Hepatocyte (in vitro differentiated cells): Measurements from ENCODE around the gene MINDY2. TPM values are rescaled to one million over a fixed set of nuclear protein-coding genes. Genes with fewer than 3 reads are reported as not detected.

Source experiments
- DNase-seq: peaks from one replicate; pipeline ENCODE4 v3.0.0-alpha.2; 2016; ENCODE audit warnings: low spot score
- H2AFZ ChIP-seq: fragments of 200-600 bp; sonication (generic); 2 replicates; pipeline ENCODE4 v1.6.0; 2016; ENCODE audit warnings: antibody characterized with exemption, mild to moderate bottlenecking
- H3K27ac ChIP-seq: fragments of 200-600 bp; sonication (generic); 2 replicates; pipeline ENCODE4 v1.5.1; 2016; ENCODE audit warnings: mild to moderate bottlenecking
- H3K27me3 ChIP-seq: fragments of 200-600 bp; sonication (generic); 2 replicates; pipeline ENCODE4 v1.6.1; 2016
- H3K36me3 ChIP-seq: fragments of 200-600 bp; sonication (generic); replicated peaks from 2 replicates; pipeline ENCODE4 v1.5.1; 2016; ENCODE audit warnings: low read depth; ENCODE audit not compliant: insufficient read depth
- H3K4me1 ChIP-seq: fragments of 200-600 bp; sonication (generic); 2 replicates; pipeline ENCODE4 v1.5.1; 2016; ENCODE audit warnings: mild to moderate bottlenecking, moderate library complexity; ENCODE audit not compliant: insufficient read depth
- H3K4me2 ChIP-seq: fragments of 200-600 bp; sonication (generic); 2 replicates; pipeline ENCODE4 v1.6.0; 2016
- H3K4me3 ChIP-seq: fragments of 200-600 bp; sonication (generic); 2 replicates; pipeline ENCODE4 v1.5.1; 2016; ENCODE audit warnings: mild to moderate bottlenecking
- H3K79me2 ChIP-seq: fragments of 200-600 bp; sonication (generic); 2 replicates; pipeline ENCODE4 v1.6.0; 2017; ENCODE audit warnings: mild to moderate bottlenecking
- H3K9me2 ChIP-seq: fragments of 200-600 bp; sonication (generic); replicated peaks from 2 replicates; pipeline ENCODE4 v1.6.0; 2017; ENCODE audit warnings: mild to moderate bottlenecking; ENCODE audit not compliant: insufficient read depth
- H3K9me3 ChIP-seq: fragments of 200-600 bp; sonication (generic); 2 replicates; pipeline ENCODE4 v1.5.1; 2016; ENCODE audit warnings: low read depth, mild to moderate bottlenecking
- H4K20me1 ChIP-seq: fragments of 200-600 bp; sonication (generic); 2 replicates; pipeline ENCODE4 v1.6.0; 2016; ENCODE audit warnings: mild to moderate bottlenecking; ENCODE audit not compliant: insufficient read depth, poor library complexity, severe bottlenecking
- EZH2 ChIP-seq: fragments of 200-600 bp; sonication (generic); IDR thresholded peaks from 2 replicates; pipeline ENCODE4 v1.6.1; 2016; ENCODE audit warnings: antibody characterized with exemption, mild to moderate bottlenecking, borderline replicate concordance
- EZH2phosphoT487 ChIP-seq: fragments of 200-600 bp; sonication (generic); IDR thresholded peaks from one replicate; pipeline ENCODE4 v1.6.1; 2018; ENCODE audit warnings: antibody characterized with exemption, mild to moderate bottlenecking, low read depth, moderate library complexity; ENCODE audit not compliant: unreplicated experiment, severe bottlenecking
- WGBS: methylation state at CpG from one replicate; pipeline ENCODE4 v1.1.6; 2016; ENCODE audit warnings: low lambda C conversion rate; ENCODE audit errors: missing lambda C conversion rate; 5-methylcytosine and 5-hydroxymethylcytosine counted together
- polyA plus RNA-seq: library from polyadenylated mRNA; unstranded; fragments of >200 nt; fragmentation: Nextera tagmentation; extraction: Ambion mirVana; gene quantifications from 2 replicates; pipeline ENCODE4 v1.2.1, GENCODE V29; 2016
- total RNA-seq: library from RNA; depleted of rRNA; stranded (reverse); fragments of >200 nt; gene quantifications from 2 replicates; pipeline ENCODE4 v1.2.3, GENCODE V29; 2014
- TF ChIP-seq, protein P1 (sequence below): fragments of 200-600 bp; sonication (generic); IDR thresholded peaks from 2 replicates; pipeline ENCODE4 v1.5.1; 2016; ENCODE audit warnings: antibody characterized with exemption, mild to moderate bottlenecking; ENCODE audit not compliant: poor library complexity

The MINDY2 gene
- total and polyA plus RNA-seq, 2 experiments from 2014 or later: 19.3 to 32.3 TPM

DNA sequence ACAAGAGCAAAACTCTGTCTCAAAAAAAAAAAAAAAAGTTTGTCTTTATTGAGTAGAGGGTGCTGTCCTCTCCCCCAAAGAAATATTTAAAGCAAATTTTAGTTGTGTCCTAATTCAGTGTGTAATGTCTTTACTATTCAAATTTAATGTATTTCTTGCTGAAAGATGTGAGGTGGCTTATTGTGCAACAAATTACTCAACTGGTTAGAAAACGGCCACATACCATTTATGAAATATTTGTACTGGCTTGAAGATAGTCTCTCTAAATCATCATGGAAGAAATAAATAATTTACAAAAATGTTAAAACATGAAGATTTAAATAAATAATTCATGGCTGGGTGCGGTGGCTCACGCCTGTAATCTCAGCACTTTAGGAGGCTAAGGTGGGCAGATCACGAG lies 99.3 kb downstream of the MINDY2 start:
- no peaks in the 10 kb centered on the region for H3K9me2 ChIP-seq
- H4K20me1 ChIP-seq: no peaks in the 10 kb centered on the region
- H3K27me3 ChIP-seq: no peaks in the 10 kb centered on the region
- H3K4me3 ChIP-seq: no peak overlapping the region
- no peaks in the 10 kb centered on the region for H3K36me3 ChIP-seq
- no peaks in the 10 kb centered on the region for H3K9me3 ChIP-seq
- TF ChIP-seq, protein P1, sequence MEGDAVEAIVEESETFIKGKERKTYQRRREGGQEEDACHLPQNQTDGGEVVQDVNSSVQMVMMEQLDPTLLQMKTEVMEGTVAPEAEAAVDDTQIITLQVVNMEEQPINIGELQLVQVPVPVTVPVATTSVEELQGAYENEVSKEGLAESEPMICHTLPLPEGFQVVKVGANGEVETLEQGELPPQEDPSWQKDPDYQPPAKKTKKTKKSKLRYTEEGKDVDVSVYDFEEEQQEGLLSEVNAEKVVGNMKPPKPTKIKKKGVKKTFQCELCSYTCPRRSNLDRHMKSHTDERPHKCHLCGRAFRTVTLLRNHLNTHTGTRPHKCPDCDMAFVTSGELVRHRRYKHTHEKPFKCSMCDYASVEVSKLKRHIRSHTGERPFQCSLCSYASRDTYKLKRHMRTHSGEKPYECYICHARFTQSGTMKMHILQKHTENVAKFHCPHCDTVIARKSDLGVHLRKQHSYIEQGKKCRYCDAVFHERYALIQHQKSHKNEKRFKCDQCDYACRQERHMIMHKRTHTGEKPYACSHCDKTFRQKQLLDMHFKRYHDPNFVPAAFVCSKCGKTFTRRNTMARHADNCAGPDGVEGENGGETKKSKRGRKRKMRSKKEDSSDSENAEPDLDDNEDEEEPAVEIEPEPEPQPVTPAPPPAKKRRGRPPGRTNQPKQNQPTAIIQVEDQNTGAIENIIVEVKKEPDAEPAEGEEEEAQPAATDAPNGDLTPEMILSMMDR: no peak
- TF ChIP-seq EZH2phosphoT487: no peak
- TF ChIP-seq EZH2: no peak
- no peak overlapping the region for H3K27ac ChIP-seq
- no peak overlapping the region for H3K4me2 ChIP-seq
- H2AFZ ChIP-seq: no peak overlapping the region
- no peak for DNase-seq
- WGBS: 90% methylated on average over 4 of the region's 4 CpGs
- H3K4me1 ChIP-seq: no peaks in the 10 kb centered on the region
- H3K79me2 ChIP-seq: no peaks in the 10 kb centered on the region

DNA sequence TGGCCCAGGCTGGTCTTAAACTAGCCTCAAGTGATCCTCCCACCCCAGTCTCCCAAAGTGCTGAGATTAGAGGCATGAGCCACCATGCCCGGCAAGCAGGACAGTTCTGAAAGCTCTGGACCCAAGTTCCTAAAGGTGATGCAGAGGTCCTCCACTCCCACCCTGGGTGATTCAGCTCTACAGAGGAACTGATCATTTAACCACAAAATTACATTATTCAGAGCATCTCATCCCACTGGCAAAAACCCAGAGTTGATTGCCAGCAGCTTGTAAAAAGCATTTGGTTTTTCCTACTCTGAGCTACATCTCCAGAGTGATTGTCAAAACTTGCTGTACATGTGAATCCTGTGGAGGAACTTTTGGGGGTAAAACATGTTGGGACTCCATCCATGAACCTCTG lies 102.2 kb downstream of the MINDY2 start:
- TF ChIP-seq EZH2phosphoT487: no peak
- TF ChIP-seq EZH2: no peak
- TF ChIP-seq, protein P1: no peak
- DNase-seq: no peak
- no peak overlapping the region for H3K4me2 ChIP-seq
- H3K36me3 ChIP-seq: no peaks in the 10 kb centered on the region
- H2AFZ ChIP-seq: no peak overlapping the region
- no peak overlapping the region for H3K4me3 ChIP-seq
- no peaks in the 10 kb centered on the region for H3K27me3 ChIP-seq
- H3K79me2 ChIP-seq: no peaks in the 10 kb centered on the region
- H4K20me1 ChIP-seq: no peaks in the 10 kb centered on the region
- no peak overlapping the region for H3K27ac ChIP-seq
- no peaks in the 10 kb centered on the region for H3K9me2 ChIP-seq
- 89% methylated on average over 1 of the region's 1 CpG for WGBS
- no peaks in the 10 kb centered on the region for H3K9me3 ChIP-seq
- no peaks in the 10 kb centered on the region for H3K4me1 ChIP-seq

GRCh38 chr15:58875343-58875742 lies 104.2 kb downstream of the MINDY2 start:
- no peak for DNase-seq
- Histone ChIP-seq H3K27me3 (no peaks in the 10 kb centered on the region), H4K20me1 (no peaks in the 10 kb centered on the region), H3K9me3 (no peaks in the 10 kb centered on the region), H3K4me3 (no peak overlapping the region), H3K4me2 (no peak overlapping the region), H3K9me2 (no peaks in the 10 kb centered on the region), H3K36me3 (no peaks in the 10 kb centered on the region), H3K79me2 (no peaks in the 10 kb centered on the region), H3K4me1 (no peaks in the 10 kb centered on the region), H2AFZ (no peak overlapping the region), H3K27ac (no peak overlapping the region)
- TF ChIP-seq EZH2 (no peak), EZH2phosphoT487 (no peak)
- TF ChIP-seq, protein P1: no peak
